TTC549 (cell line): Measurements from ENCODE around the gene FBXO10.
"Not testable (repeated sequence)": the region's sequence is repeated elsewhere in the genome, so short reads cannot be mapped to it uniquely, and the experiment has no call there.

Experiments
- FAIRE-seq: peaks from 2 replicates; lab custom pipeline; 2012; peaks lifted over from hg19 to GRCh38; lab: Jason Lieb, UNC

Gene FBXO10

GRCh38 chr9:37549527-37549926 lies 26.7 kb downstream of the FBXO10 start:
- no peak for FAIRE-seq

- no peak for FAIRE-seq
Observed at GRCh38 chr9:37547328-37547878, 28.8 kb downstream of the FBXO10 start.

GRCh38 chr9:37543468-37543867 lies 32.7 kb downstream of the FBXO10 start:
- no peak for FAIRE-seq

GRCh38 chr9:37542895-37543294 lies 33.3 kb downstream of the FBXO10 start:
- no peak for FAIRE-seq

- FAIRE-seq: no peak
Observed at GRCh38 chr9:37542488-37542887, 33.7 kb downstream of the FBXO10 start.

GRCh38 chr9:37541465-37541864 lies 34.7 kb downstream of the FBXO10 start:
- no peak for FAIRE-seq

DNA sequence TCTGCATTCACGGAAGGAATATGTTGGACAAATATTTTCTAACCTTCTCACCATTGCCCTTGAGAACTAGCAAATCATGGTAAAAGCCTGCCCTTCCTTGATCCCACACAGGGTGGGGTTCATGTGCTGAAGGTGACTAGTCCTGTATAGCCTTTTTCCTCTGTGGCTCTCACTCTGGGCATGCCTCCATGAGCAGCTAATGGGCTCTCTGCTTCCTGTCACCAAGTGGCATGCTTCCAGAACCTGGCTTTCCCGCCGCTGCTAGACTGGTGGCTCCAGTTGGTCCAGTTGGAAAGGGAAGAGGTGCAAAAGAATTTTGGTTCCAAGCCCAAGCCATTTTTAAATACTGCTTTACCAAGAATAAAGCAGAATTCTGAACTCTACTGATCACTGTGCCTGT lies 35.5 kb downstream of the FBXO10 start:
- no peak for FAIRE-seq

DNA sequence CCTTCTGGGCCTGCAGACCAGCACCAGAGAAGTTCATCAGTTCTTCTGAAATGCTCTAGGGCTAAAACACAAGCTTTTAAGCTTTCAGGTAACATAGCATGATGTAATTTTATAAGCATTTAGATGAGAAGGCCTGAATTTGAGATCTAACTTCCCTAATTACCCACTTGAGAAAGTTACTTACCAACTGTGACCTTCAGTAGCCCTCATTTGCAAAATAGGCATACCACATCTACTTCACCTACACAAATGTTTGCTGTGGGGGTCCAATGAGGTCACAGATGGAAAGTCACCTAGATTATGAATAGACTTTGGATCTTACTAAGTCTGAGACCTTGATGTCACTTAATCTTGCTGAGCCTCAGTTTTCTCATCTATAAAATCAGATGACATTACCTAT lies 36.5 kb downstream of the FBXO10 start:
- FAIRE-seq: no peak

DNA sequence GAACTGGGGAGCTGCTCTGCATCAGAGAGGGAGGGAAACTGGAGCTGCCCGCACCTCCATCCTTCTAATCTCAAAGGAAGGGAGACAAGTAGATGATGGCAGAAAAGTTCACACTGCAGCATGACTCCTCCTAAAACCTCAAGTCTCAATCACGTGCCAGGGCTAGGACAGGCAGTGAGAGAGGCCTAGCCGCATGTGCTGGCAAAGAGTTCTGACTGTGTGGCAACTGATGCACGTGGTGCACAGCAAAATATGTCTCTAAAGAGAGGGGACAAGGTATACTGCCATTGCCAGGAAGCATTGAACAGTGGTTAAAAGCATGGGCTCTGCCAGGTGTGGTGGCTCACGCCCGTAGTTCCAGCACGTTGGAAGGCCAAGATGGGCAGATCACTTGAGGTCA lies 38.1 kb downstream of the FBXO10 start:
- no peak for FAIRE-seq

DNA sequence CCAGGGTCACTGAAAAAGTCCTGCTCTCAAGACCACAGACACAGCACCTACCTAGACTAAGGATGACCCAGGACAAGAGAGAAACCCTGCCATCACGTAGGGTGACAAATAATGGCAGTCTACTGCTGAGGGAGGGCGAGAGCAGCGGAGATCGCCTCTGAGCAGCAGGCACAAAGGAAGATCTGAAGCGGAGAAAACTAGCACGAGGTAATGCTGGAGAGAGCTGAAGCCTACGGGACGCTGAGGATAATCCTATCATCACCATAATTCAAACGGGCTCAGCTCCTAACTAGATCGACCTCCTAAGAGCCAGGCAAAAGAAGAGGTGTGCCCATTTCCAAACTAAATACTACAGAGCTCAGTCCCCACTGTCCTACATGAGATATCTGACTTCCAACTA lies 41.3 kb downstream of the FBXO10 start:
- FAIRE-seq: no peak

DNA sequence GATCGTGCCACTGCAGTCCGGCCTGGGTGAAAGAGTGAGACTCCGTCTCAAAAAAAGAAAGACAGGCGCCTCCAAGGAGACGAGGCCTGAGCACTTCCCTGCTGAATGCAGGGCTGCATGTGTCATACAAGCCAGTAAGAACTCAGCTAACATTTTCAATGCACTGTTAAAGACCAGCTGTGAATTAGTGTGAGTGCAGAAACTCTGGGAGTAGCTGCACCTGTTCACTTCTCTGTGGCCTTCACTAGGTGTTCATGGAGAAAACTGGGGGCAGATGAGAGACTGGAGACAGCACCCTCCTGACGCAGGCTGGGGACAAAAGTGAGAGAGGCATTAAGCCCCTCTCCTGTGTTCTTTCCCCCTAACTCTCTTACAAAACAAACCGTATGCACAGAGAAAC lies 41.8 kb downstream of the FBXO10 start:
- no peak for FAIRE-seq

DNA sequence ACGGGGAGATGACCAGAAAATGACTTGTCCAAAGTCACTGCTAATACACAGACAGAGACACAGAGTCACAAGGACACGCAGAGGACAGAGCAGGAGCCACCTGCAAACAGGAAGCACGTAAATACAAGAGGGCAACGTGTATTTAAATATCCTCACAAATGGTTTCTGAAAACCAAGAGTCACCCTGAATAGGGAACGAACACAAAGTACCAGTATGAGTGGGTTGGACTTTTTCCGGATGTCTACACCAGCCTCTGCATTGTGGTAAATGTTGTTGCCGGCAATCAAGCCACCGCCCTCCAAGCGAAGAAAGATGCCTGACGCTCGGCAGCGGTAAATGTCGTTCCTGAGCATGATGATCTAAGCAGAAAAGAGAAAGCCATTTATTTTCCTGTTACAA lies 44.5 kb downstream of the FBXO10 start:
- FAIRE-seq: no peak

- FAIRE-seq: no peak
Observed at GRCh38 chr9:37528652-37529471, 47.3 kb downstream of the FBXO10 start.

DNA sequence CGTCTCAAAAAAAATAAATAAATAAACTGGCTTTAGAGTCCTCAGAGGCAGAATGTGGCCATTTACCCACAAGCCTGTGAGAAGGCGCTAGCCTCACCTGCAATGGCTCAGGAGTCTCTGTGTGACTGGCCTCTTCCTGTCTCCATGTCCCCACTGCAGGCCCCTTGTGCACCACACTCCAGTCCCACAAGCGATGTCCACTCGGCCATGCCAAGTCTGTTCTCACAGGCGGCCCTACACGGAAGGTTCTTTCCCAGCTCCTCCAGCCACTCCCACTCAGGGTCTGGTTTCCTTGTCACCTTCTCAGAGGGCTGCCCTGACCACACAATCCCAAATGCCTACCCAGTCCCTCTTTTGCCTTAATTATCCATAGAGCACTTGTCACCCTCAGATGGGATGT lies 52.3 kb downstream of the FBXO10 start:
- FAIRE-seq: no peak

DNA sequence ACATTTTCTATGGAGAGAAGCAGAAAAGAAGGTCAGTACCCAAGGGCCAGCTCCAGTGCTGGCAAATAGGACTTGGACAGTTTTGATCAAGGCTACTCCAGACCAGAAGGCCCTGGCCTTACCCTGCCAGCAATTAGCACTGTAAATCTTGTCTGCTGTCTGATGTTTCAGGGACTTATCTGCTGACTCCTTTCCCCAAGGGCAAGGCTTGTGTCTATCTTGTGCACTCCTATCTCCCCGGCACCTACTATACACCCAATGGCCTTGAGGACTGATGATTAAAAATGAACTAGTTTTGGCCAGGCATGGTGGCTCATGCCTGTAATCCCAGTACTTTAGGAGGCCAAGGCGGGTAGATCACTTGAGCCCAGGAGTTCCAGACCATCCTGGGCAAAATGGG lies 53.2 kb downstream of the FBXO10 start:
- FAIRE-seq: no peak

GRCh38 chr9:37521111-37521510 lies 55.1 kb downstream of the FBXO10 start:
- FAIRE-seq: no peak

DNA sequence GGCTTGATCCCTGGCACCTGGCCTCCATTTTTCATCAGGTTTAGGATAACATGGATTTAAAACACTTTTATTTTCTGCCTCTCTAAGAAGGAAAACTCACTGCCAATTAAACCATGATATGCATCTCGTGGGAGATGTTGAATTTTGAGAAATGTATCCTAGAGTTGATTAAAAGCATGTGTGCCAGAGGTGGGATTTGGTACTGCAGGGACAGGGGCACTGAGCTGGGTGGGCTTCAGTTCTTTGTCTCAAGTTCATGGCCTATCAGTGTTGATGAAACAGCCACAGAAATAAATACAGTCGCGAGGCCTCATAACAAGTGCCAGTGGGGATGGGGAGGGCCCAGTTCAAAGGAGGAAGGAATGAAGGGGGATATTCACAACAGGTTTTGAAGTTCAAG lies 55.5 kb downstream of the FBXO10 start:
- FAIRE-seq: no peak

- FAIRE-seq: no peak
Observed at GRCh38 chr9:37517923-37518322, 58.3 kb downstream of the FBXO10 start.

GRCh38 chr9:37515620-37516258 lies 60.4 kb downstream of the FBXO10 start:
- no peak for FAIRE-seq

- no peak for FAIRE-seq
Observed at GRCh38 chr9:37514999-37515398, 61.2 kb downstream of the FBXO10 start.

GRCh38 chr9:37514415-37514814 lies 61.8 kb downstream of the FBXO10 start:
- FAIRE-seq: not testable (repeated sequence)

DNA sequence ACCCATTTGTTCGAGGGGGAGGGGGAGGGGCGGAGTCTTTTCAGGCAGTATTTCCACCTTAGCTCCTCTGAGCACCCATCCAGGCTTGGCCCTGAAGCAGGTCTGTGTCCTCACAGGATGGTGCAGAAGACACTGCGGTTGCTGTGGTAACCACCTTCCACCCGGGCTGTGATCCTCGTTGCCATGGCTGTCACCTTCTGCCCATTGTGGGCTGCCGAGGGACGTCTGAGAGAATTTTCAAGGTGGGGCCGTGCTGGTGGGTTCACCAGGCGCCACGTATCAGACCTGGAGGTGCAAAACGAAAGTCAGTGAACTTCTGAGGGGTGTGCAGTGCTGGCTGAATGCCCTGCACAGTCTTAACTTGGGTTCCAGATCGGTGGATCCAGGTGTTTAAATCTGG lies 63.7 kb downstream of the FBXO10 start:
- FAIRE-seq: no peak
